RWPE1 (cell line): ENCODE results near the gene ADRB2.
"Not testable (repeated sequence)": the region's sequence is repeated elsewhere in the genome, so short reads cannot be mapped to it uniquely, and the experiment has no call there.

Experiments used
- CTCF ChIA-PET: fragments of 350-600 bp; sonication (Branson Sonifier 250); formaldehyde crosslinking; extraction: SDS; loops from one replicate; lab custom pipeline; 2021; lab: Yijun Ruan, JAX
- POLR2A ChIA-PET: fragments of 400-600 bp; formaldehyde crosslinking; extraction: SDS; loops from one replicate; lab custom pipeline; 2020; ENCODE audit warnings: antibody characterized with exemption; ENCODE audit not compliant: low non-redundant PET; lab: Yijun Ruan, JAX
- DNase-seq: peaks from one replicate; pipeline ENCODE4 v3.0.0; 2012; ENCODE audit warnings: low spot score
- H3K27ac ChIP-seq: fragments of 450-650 bp; 2 replicates; pipeline ENCODE4 v1.5.1; 2017
- CTCF ChIP-seq: fragments of 450-650 bp; conservative IDR thresholded peaks from 2 replicates; pipeline ENCODE4 v1.5.1; 2017; ENCODE audit warnings: low read depth, mild to moderate bottlenecking

ADRB2 gene

GRCh38 chr5:148864113-148864841, 37.9 kb downstream of the ADRB2 start:
- POLR2A ChIA-PET, result no interaction called here
- CTCF ChIA-PET, result interaction anchor here (0.5 to 0.6 kb wide), 2 partner anchors 41 to 1009 kb away, joined by 3 read pairs; no protein-coding TSS in a partner anchor

GRCh38 chr5:148866024-148866423, 39.6 kb downstream of the ADRB2 start:
- no peak for TF ChIP-seq CTCF
- ChIA-PET CTCF (interaction anchor here (1.2 kb wide), 1 partner anchor 24 kb away, joined by 3 read pairs; no protein-coding TSS in a partner anchor), POLR2A (no interaction called here)
- no peak overlapping the region for H3K27ac ChIP-seq
- DNase-seq, result no peak

More at GRCh38 chr5:148864113-148864841, 37.9 kb downstream of the ADRB2 start:
- no peak for DNase-seq
- H3K27ac ChIP-seq, result no peak overlapping the region
- no peak for TF ChIP-seq CTCF

- ChIA-PET CTCF (interaction anchor here (0.6 kb wide), 1 partner anchor 162 kb away, joined by 4 read pairs; no protein-coding TSS in a partner anchor), POLR2A (interaction anchor here (0.6 kb wide), 1 partner anchor 18 kb away, joined by 6 read pairs; no protein-coding TSS in a partner anchor)
- DNase-seq, result no peak
- H3K27ac ChIP-seq, result no peak overlapping the region
- TF ChIP-seq CTCF, result no peak
These were observed 46.7 kb downstream of the ADRB2 start for GRCh38 chr5:148873120-148873519.

GRCh38 chr5:148873690-148874485, 47.5 kb downstream of the ADRB2 start:
- ChIA-PET CTCF (interaction anchor here (0.6 kb wide), 2 partner anchors 561 to 673 kb away, joined by 3 read pairs; no protein-coding TSS in a partner anchor), POLR2A (no interaction called here)
- DNase-seq, result no peak
- no peak for TF ChIP-seq CTCF
- no peak overlapping the region for H3K27ac ChIP-seq

- ChIA-PET POLR2A (no interaction called here), CTCF (no interaction called here)
- H3K27ac ChIP-seq, result no peak overlapping the region
- no peak for DNase-seq
- TF ChIP-seq CTCF, result no peak
These were observed 48.9 kb downstream of the ADRB2 start for GRCh38 chr5:148875205-148875875.

GRCh38 chr5:148877436-148877835, 51.0 kb downstream of the ADRB2 start:
- H3K27ac ChIP-seq, POLR2A ChIA-PET, DNase-seq, CTCF ChIA-PET: not testable (repeated sequence)
